SK-N-SH treated with all-trans-retinoic acid at 6 μM for 48 hours (cell line): ENCODE data around the gene ATP2B1.

Experiments used
- ATAC-seq: fragments of 200-7000 bp; cut with Tn5 transposase; 3 replicates; pipeline ENCODE4 v1.9.1; 2020; ENCODE audit warnings: mild to moderate bottlenecking, moderate library complexity
- ARNTL ChIP-seq: fragments of 450-650 bp; formaldehyde crosslinking; IDR thresholded peaks from 2 replicates; pipeline ENCODE4 v1.5.0; 2020; ENCODE audit warnings: low read depth, mild to moderate bottlenecking, moderate library complexity, borderline replicate concordance
- BACH2 ChIP-seq: fragments of 250-450 bp; sonication (Bioruptor Pico); IDR thresholded peaks from 2 replicates; pipeline ENCODE4 v1.9.0; 2021; ENCODE audit warnings: mild to moderate bottlenecking, borderline replicate concordance
- CREB5 ChIP-seq: fragments of 250-450 bp; sonication (Bioruptor Pico); IDR thresholded peaks from 2 replicates; pipeline ENCODE4 v1.5.1; 2020; ENCODE audit warnings: low read depth, mild to moderate bottlenecking, moderate library complexity
- CSDC2 ChIP-seq: fragments of 250-450 bp; sonication (Bioruptor Pico); IDR thresholded peaks from 2 replicates; pipeline ENCODE4 v1.5.0; 2020; ENCODE audit warnings: mild to moderate bottlenecking, moderate library complexity
- CSRNP3 ChIP-seq: fragments of 250-450 bp; sonication (Bioruptor Pico); IDR thresholded peaks from 2 replicates; pipeline ENCODE4 v1.5.1; 2021; ENCODE audit warnings: mild to moderate bottlenecking, moderate library complexity
- ESRRG ChIP-seq: fragments of 250-450 bp; sonication (Bioruptor Pico); IDR thresholded peaks from 2 replicates; pipeline ENCODE4 v1.6.1; 2021; ENCODE audit warnings: mild to moderate bottlenecking
- GLIS3 ChIP-seq: fragments of 250-450 bp; sonication (Bioruptor Pico); IDR thresholded peaks from 2 replicates; pipeline ENCODE4 v1.5.0; 2020; ENCODE audit warnings: mild to moderate bottlenecking, moderate library complexity
- ISL1 ChIP-seq: fragments of 250-450 bp; sonication (Bioruptor Pico); IDR thresholded peaks from 2 replicates; pipeline ENCODE4 v2.1.2; 2022; ENCODE audit warnings: mild to moderate bottlenecking, moderate library complexity
- OSR1 ChIP-seq: fragments of 250-450 bp; sonication (Bioruptor Pico); IDR thresholded peaks from 2 replicates; pipeline ENCODE4 v1.8.0; 2022; ENCODE audit warnings: moderate library complexity, mild to moderate bottlenecking, inconsistent platforms
- PATZ1 ChIP-seq: fragments of 250-450 bp; sonication (Bioruptor Pico); IDR thresholded peaks from 2 replicates; pipeline ENCODE4 v1.8.0; 2020; ENCODE audit warnings: mild to moderate bottlenecking, moderate library complexity, borderline replicate concordance
- POU6F1 ChIP-seq: fragments of 250-450 bp; sonication (Bioruptor Pico); IDR thresholded peaks from 2 replicates; pipeline ENCODE4 v1.8.0; 2021; ENCODE audit warnings: low read depth, mild to moderate bottlenecking, moderate library complexity, borderline replicate concordance
- PPARA ChIP-seq: fragments of 250-450 bp; sonication (Bioruptor Pico); IDR thresholded peaks from 2 replicates; pipeline ENCODE4 v1.5.0; 2020; ENCODE audit warnings: mild to moderate bottlenecking, borderline replicate concordance
- RARB ChIP-seq: fragments of 250-450 bp; sonication (Bioruptor Pico); IDR thresholded peaks from 2 replicates; pipeline ENCODE4 v1.8.0; 2021; ENCODE audit warnings: mild to moderate bottlenecking, moderate library complexity
- TCF4 ChIP-seq: fragments of 250-450 bp; sonication (Bioruptor Pico); IDR thresholded peaks from 2 replicates; pipeline ENCODE4 v1.8.0; 2021; ENCODE audit warnings: mild to moderate bottlenecking, moderate library complexity, borderline replicate concordance
- TOX ChIP-seq: fragments of 250-450 bp; sonication (Bioruptor Pico); IDR thresholded peaks from 2 replicates; pipeline ENCODE4 v1.8.0; 2021; ENCODE audit warnings: mild to moderate bottlenecking, moderate library complexity, borderline replicate concordance
- ZC3H10 ChIP-seq: fragments of 250-450 bp; sonication (Bioruptor Pico); IDR thresholded peaks from 2 replicates; pipeline ENCODE4 v1.5.1; 2021; ENCODE audit warnings: mild to moderate bottlenecking, moderate library complexity
- ZFP3 ChIP-seq: fragments of 250-450 bp; sonication (Bioruptor Pico); IDR thresholded peaks from 2 replicates; pipeline ENCODE4 v1.5.0; 2020; ENCODE audit warnings: mild to moderate bottlenecking, moderate library complexity
- ZFP30 ChIP-seq: fragments of 450-650 bp; formaldehyde crosslinking; IDR thresholded peaks from 2 replicates; pipeline ENCODE4 v1.5.0; 2022; ENCODE audit warnings: mild to moderate bottlenecking, moderate library complexity
- ZNF565 ChIP-seq: fragments of 450-650 bp; formaldehyde crosslinking; conservative IDR thresholded peaks from 2 replicates; pipeline ENCODE4 v1.5.0; 2020; ENCODE audit warnings: low read depth, mild to moderate bottlenecking, moderate library complexity
- ZNF70 ChIP-seq: fragments of 450-650 bp; formaldehyde crosslinking; IDR thresholded peaks from 2 replicates; pipeline ENCODE4 v1.5.0; 2020; ENCODE audit warnings: mild to moderate bottlenecking, moderate library complexity
- ZNF8 ChIP-seq: fragments of 450-650 bp; formaldehyde crosslinking; IDR thresholded peaks from 2 replicates; pipeline ENCODE4 v1.5.0; 2020; ENCODE audit warnings: mild to moderate bottlenecking, moderate library complexity

ATP2B1 gene

GRCh38 chr12:89603678-89604077 lies 105.0 kb downstream of the ATP2B1 start:
- no peak for ATAC-seq
- TF ChIP-seq CREB5 (CRISPR knock-in tag) (no peak), PPARA (no peak), TOX (CRISPR knock-in tag) (no peak)

- TF ChIP-seq PPARA: no peak
- TF ChIP-seq TCF4: no peak
- no peak for TF ChIP-seq POU6F1 (CRISPR knock-in tag)
- no peak for TF ChIP-seq ZFP30
- TF ChIP-seq RARB: no peak
- TF ChIP-seq CREB5 (CRISPR knock-in tag): no peak
- TF ChIP-seq CSDC2 (CRISPR knock-in tag): no peak
- TF ChIP-seq, all 23 proteins: peak for 0
- no peak for ATAC-seq
These were observed 110.9 kb downstream of the ATP2B1 start for GRCh38 chr12:89597770-89598169.

GRCh38 chr12:89597210-89597609 lies 111.4 kb downstream of the ATP2B1 start:
- ATAC-seq: no peak

GRCh38 chr12:89593873-89594272 lies 114.8 kb downstream of the ATP2B1 start:
- no peak for ATAC-seq
- TF ChIP-seq ISL1 (CRISPR knock-in tag) (no peak), ZNF565 (CRISPR knock-in tag) (no peak), OSR1 (CRISPR knock-in tag) (no peak), ZFP30 (no peak), ARNTL (CRISPR knock-in tag) (no peak), CSRNP3 (CRISPR knock-in tag) (no peak), ESRRG (no peak), CSDC2 (CRISPR knock-in tag) (no peak), ZC3H10 (no peak)

More at GRCh38 chr12:89597210-89597609, 111.4 kb downstream of the ATP2B1 start:
- no peak for TF ChIP-seq OSR1 (CRISPR knock-in tag)
- no peak for TF ChIP-seq CREB5 (CRISPR knock-in tag)
- TF ChIP-seq ZFP30: no peak
- no peak for TF ChIP-seq TOX (CRISPR knock-in tag)
- no peak for TF ChIP-seq PATZ1 (CRISPR knock-in tag)
- TF ChIP-seq TCF4: no peak
- TF ChIP-seq, all 23 proteins: peak for 0

GRCh38 chr12:89593233-89593632 lies 115.4 kb downstream of the ATP2B1 start:
- no peak for ATAC-seq
- TF ChIP-seq OSR1 (CRISPR knock-in tag): no peak
- no peak for TF ChIP-seq CREB5 (CRISPR knock-in tag)
- TF ChIP-seq ARNTL (CRISPR knock-in tag): no peak
- no peak for TF ChIP-seq ZNF70 (CRISPR knock-in tag)
- no peak for TF ChIP-seq ZFP3 (CRISPR knock-in tag)
- no peak for TF ChIP-seq ZFP30
- no peak for TF ChIP-seq RARB
- TF ChIP-seq ESRRG: no peak
- TF ChIP-seq ZNF8 (CRISPR knock-in tag): no peak
- no peak for TF ChIP-seq PPARA
- no peak for TF ChIP-seq TCF4
- TF ChIP-seq POU6F1 (CRISPR knock-in tag): no peak
- no peak for TF ChIP-seq BACH2 (CRISPR knock-in tag)
- no peak for TF ChIP-seq ISL1 (CRISPR knock-in tag)
- TF ChIP-seq GLIS3 (CRISPR knock-in tag): no peak
- no peak for TF ChIP-seq ZC3H10
- no peak for TF ChIP-seq ZNF565 (CRISPR knock-in tag)
- no peak for TF ChIP-seq CSDC2 (CRISPR knock-in tag)
